SHP77 (cell line): ENCODE data around the gene C10orf120.

Source experiments
- DNase-seq, 2 experiments: peaks; one replicate each; lab custom pipeline; 2025; lab: John Stamatoyannopoulos, UW

The C10orf120 gene

GRCh38 chr10:122699796-122700455, at the start of gene C10orf120:
C10orf120 (minus strand) TSS chr10:122699846; CDS start chr10:122699790, 56 bp downstream.
- no peak for DNase-seq

DNA sequence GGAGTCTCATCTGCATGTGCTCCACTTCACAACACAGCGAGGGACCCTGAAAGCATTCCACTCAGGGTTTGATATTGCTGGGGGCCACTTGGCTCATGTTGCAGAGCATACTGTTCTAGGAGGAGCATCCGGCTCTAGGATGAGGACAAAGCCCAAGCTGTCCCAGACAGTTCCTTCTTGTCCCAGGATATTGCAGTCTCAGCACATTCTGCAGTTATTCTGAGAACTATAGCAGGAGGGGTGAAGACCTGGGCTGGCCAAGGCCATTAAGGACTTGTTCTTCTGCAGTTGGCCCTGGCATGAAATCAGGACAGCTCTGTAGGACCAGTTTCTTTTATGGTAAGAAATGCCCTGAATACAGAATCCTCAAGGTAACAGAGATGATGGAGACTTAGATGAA, 48.9 kb upstream of the C10orf120 start:
- DNase-seq, result no peak

DNA sequence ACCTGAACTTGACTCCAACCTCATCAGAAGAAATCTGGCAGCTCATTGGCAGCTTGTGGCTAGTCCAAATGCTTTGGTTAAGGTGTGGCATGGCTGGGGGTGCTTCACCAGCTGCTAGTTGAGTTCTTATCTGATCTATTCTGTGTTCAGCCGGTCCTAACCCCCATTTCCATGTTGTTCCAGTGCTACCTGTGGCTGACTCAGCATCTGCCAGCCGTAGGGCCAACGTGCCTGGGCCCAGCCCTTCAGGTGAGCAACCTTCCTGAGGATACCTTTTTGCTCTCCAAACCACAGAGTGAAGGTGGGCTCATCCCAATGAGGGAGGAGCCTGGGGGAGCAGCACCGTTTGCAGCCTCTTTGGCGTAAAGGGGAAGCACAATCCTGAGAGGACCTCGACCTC, 46.8 kb upstream of the C10orf120 start:
- DNase-seq, result no peak

- no peak for DNase-seq
These were observed 44.6 kb upstream of the C10orf120 start for GRCh38 chr10:122744257-122744656.

DNA sequence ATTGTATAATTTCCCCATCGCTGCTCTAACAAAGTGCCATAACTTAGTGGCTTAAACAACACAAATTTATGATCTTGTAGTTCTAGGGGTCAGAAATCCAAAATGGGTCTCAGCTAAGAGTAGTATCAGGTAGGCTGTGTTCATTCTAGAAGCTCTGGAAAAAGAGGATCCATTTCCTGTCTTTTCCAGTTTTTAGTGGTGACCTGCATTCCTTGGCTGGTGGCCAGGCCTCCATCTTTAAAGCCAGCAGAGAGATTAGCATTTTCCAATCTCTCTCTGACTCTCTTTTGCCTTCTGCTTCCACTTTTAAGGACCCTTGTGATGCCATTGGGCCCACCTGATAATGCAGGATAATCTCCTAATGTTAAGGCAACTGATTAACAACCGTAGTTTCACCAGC, 41.0 kb upstream of the C10orf120 start:
- no peak for DNase-seq

DNA sequence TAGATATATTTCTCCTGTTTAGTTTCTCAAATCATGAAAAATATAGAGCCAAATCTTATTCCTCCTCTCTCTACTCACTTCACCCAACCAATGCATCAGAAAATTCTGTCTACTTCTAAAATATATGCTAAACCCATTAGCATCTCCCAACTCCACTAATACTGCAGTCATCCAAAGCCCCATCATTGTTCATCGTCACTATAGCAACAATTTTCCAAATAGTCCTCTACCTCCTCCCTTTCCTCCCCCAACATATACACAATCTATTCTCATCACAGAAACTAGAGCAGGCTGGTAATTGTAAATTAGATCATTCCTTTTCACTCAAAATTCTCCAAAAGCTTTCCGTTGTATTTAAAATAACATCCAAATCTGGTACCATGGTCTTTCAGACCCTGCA, 38.4 kb upstream of the C10orf120 start:
- DNase-seq, result no peak

DNA sequence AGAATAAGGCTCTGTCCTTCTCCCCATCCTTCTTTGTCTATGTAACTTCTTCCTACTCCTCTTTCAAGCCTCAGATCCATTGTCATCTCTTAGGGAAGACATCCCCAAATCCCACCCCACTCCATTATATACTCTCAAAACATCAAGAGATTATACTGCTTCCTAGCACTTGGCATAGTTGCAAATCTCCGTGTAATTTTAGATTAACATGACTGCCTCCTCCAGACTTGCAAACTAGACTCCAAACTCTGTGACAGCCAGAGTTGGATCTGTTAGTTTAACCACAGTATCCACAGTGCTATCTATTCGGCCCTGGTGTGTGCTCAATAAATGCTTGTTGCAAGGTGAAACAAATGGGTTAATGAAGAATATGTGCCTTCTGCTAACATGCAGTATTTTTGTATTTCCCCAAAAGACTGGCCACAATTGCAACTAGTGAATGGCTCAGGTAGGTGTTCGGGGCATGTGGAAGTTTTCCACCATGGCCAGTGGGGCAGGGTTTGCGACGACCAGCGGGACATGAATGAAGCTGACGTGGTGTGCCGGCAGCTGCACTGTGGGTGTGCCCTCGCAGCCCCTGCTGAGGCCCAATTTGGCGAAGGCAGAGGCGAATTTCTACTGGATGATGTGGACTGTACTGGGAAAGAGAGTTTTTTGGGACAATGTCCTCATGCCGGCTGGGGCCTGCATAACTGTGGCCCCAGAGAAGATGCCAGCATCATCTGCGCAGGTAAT, 34.5 kb upstream of the C10orf120 start:
- no peak for DNase-seq

GRCh38 chr10:122733443-122733842, 33.8 kb upstream of the C10orf120 start:
- DNase-seq, result no peak

DNA sequence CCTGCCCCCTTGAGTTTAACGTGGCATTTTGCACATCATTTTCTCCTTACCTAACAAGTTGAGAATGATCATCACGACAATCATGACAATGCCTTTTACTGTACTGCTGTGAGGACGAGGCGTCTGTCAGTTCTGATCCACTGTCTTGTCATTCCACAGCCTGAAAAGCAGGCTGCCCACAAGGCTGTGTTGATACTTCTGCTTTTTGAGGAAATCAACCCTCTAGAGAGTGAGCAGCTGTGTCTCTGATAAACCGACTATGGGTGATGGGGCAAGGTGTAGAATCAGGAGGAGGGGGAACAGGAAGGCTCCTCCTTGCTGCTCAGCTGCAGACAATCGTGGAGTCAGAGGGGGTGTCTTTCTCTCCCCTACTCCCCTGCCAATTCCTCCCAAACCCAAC, 30.6 kb upstream of the C10orf120 start:
- DNase-seq, result no peak

GRCh38 chr10:122729126-122729525, 29.5 kb upstream of the C10orf120 start:
- DNase-seq, result no peak

DNA sequence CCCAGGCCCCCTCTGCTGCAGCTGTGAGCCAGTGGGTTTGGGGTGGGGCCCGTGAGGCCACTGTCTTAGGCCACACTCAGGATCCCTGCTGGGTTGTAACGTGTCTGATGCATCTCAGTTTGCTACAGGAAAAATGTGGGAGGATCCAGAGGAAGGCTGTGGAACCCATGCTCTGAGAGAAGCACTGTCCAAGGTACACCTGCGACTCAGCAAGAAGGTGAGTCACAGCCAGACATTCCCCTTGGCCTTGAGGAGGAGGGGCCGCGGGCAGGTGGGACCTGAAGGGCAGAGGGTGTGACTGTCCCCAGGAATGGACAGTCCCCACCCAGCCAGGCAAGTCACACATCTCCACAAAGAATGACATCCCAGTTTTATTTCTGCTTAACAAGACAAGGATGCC, 27.8 kb upstream of the C10orf120 start:
- DNase-seq, result no peak

GRCh38 chr10:122725768-122726167, 26.1 kb upstream of the C10orf120 start:
- DNase-seq, result no peak

- no peak for DNase-seq
These were observed 25.4 kb upstream of the C10orf120 start for GRCh38 chr10:122725006-122725405.

DNA sequence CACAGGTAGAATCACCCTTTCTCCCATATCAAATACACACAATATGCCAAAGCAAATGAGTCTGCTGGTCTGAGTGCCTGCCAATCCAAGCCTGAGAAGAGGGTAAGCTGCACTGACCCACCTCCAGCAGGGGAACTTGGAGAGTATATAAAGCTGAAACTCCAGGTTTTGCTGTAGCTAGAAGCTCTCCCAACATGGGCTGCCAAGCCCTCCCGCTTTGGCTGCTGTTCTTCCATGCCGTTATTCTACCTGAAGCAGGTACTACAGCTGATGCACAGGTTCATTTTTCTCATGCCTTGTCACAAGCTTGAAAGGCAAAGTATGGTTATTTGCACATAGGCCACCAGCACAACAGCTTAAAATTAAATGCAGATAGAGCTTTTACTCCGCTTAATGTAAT, 21.5 kb upstream of the C10orf120 start:
- DNase-seq, result no peak

- no peak for DNase-seq
These were observed 16.4 kb upstream of the C10orf120 start for GRCh38 chr10:122716025-122716424.

- DNase-seq, result no peak
These were observed 15.9 kb upstream of the C10orf120 start for GRCh38 chr10:122715576-122715975.

- no peak for DNase-seq
These were observed 13.6 kb upstream of the C10orf120 start for GRCh38 chr10:122713091-122713885.

DNA sequence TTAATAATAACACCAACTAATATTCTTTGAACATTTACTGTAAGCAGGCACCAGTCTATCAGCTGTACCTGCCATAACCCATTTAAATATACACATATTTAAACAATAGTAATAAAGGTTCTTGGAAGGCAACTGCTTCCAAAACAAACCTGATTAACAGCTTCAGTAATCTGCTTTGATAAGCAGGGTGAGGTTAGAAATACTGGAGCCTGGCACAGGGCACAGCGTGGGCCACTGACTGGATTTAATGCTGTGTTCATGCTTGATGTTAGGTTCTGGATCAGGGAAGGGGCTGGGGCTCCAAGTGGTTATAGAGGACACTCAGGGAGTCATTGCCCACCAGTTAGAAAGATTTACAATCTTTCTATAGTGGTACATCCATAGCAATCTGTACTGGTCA, 10.9 kb upstream of the C10orf120 start:
- DNase-seq, result no peak

GRCh38 chr10:122709971-122710370, 10.3 kb upstream of the C10orf120 start:
- no peak for DNase-seq

- DNase-seq, result no peak
These were observed 7.9 kb upstream of the C10orf120 start for GRCh38 chr10:122707535-122707934.

- no peak for DNase-seq
These were observed 7.3 kb upstream of the C10orf120 start for GRCh38 chr10:122706947-122707346.

GRCh38 chr10:122706467-122706866, 6.8 kb upstream of the C10orf120 start:
- DNase-seq, result no peak
